Neural progenitor cell (in vitro differentiated cells): ENCODE data around the gene NT5DC3. TPM values are rescaled to one million over a fixed set of nuclear protein-coding genes. Genes with fewer than 3 reads are reported as not detected.

ENCODE experiments used
- DNase-seq: peaks from one replicate; pipeline ENCODE4 v3.0.0-alpha.2; 2016; ENCODE audit warnings: low spot score
- H2AFZ ChIP-seq: fragments of 200-600 bp; sonication (generic); replicated peaks from 2 replicates; pipeline ENCODE4 v1.6.1; 2016; ENCODE audit warnings: antibody characterized with exemption
- H3F3A ChIP-seq: fragments of 200-600 bp; sonication (generic); 2 replicates; pipeline ENCODE4 v1.6.1; 2016; ENCODE audit warnings: antibody characterized with exemption, low read depth
- H3K27ac ChIP-seq: fragments of 200-600 bp; sonication (generic); 2 replicates; pipeline ENCODE4 v1.5.1; 2016; ENCODE audit warnings: mild to moderate bottlenecking
- H3K27me3 ChIP-seq: fragments of 200-600 bp; sonication (generic); 2 replicates; pipeline ENCODE4 v1.6.1; 2016; ENCODE audit warnings: mild to moderate bottlenecking, moderate library complexity
- H3K36me3 ChIP-seq: fragments of 200-600 bp; sonication (generic); 2 replicates; pipeline ENCODE4 v1.5.1; 2016
- H3K4me1 ChIP-seq: fragments of 200-600 bp; sonication (generic); 2 replicates; pipeline ENCODE4 v1.6.1; 2016; ENCODE audit warnings: mixed run types
- H3K4me2 ChIP-seq: fragments of 200-600 bp; sonication (generic); 2 replicates; pipeline ENCODE4 v1.6.1; 2016
- H3K4me3 ChIP-seq: fragments of 200-600 bp; sonication (generic); 2 replicates; pipeline ENCODE4 v1.5.1; 2016
- H3K79me2 ChIP-seq: fragments of 200-600 bp; sonication (generic); 2 replicates; pipeline ENCODE4 v1.6.1; 2016; ENCODE audit warnings: low read depth
- H3K9ac ChIP-seq: fragments of 200-600 bp; sonication (generic); 2 replicates; pipeline ENCODE4 v1.6.1; 2016
- H3K9me3 ChIP-seq: fragments of 200-600 bp; sonication (generic); 2 replicates; pipeline ENCODE4 v1.5.1; 2016; ENCODE audit warnings: low read depth
- H4K20me1 ChIP-seq: fragments of 200-600 bp; sonication (generic); 2 replicates; pipeline ENCODE4 v1.6.1; 2016; ENCODE audit warnings: low read depth
- H3K27ac Mint-ChIP-seq: 3 replicates; pipeline ENCODE4 v1.8.0; 2021; ENCODE audit warnings: mixed read lengths
- H3K27me3 Mint-ChIP-seq: 2 replicates; pipeline ENCODE4 v1.8.0; 2022; ENCODE audit warnings: low read depth, mild to moderate bottlenecking, inconsistent platforms, moderate library complexity, mixed read lengths; ENCODE audit not compliant: insufficient read depth
- H3K36me3 Mint-ChIP-seq: 3 replicates; pipeline ENCODE4 v1.8.0; 2021; ENCODE audit warnings: mixed read lengths
- H3K4me1 Mint-ChIP-seq: 3 replicates; pipeline ENCODE4 v1.8.0; 2021; ENCODE audit warnings: mixed read lengths
- H3K4me3 Mint-ChIP-seq: 3 replicates; pipeline ENCODE4 v1.8.0; 2021; ENCODE audit warnings: mild to moderate bottlenecking, moderate library complexity, mixed read lengths
- H3K9me3 Mint-ChIP-seq: 3 replicates; pipeline ENCODE4 v1.8.0; 2020; ENCODE audit warnings: mixed read lengths
- CTCF ChIP-seq: fragments of 200-600 bp; sonication (generic); IDR thresholded peaks from 2 replicates; pipeline ENCODE4 v1.5.1; 2017; ENCODE audit warnings: antibody characterized with exemption, mild to moderate bottlenecking
- EZH2 ChIP-seq: fragments of 200-600 bp; sonication (generic); IDR thresholded peaks from 2 replicates; pipeline ENCODE4 v1.6.1; 2017; ENCODE audit warnings: antibody characterized with exemption, mild to moderate bottlenecking, moderate library complexity
- EZH2phosphoT487 ChIP-seq: fragments of 200-600 bp; sonication (generic); IDR thresholded peaks from 2 replicates; pipeline ENCODE4 v1.6.1; 2017; ENCODE audit warnings: antibody characterized with exemption
- total RNA-seq: library from RNA; depleted of rRNA; stranded (reverse); fragments of >200 nt; gene quantifications from 2 replicates; pipeline ENCODE4 v1.2.3, GENCODE V29; 2015; ENCODE audit warnings: low replicate concordance

NT5DC3 gene
- total RNA-seq, 1 donor from 2014 or later: 3.1 TPM

DNA sequence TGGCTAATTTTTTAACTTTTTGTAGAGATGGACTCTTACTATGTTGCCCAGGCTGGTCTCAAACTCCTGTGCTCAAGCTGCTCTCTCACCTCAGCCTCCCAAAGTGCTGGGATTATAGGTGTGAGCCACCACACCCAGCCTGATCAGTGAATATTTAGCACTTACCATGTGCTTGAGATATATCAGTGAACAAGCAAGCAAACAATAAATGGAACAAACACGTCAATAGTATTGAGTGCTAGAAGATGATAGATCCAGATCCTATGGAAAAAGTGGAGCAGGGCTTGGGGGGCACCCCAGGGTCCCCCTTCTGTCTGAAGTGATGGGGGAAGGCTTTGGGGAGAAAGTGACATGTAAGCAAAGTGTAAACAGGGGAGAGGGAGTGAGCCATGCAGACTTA lies 83.8 kb downstream of the NT5DC3 start:
- Histone ChIP-seq H3K4me2 (no peak overlapping the region), H3K9ac (no peak overlapping the region)

DNA sequence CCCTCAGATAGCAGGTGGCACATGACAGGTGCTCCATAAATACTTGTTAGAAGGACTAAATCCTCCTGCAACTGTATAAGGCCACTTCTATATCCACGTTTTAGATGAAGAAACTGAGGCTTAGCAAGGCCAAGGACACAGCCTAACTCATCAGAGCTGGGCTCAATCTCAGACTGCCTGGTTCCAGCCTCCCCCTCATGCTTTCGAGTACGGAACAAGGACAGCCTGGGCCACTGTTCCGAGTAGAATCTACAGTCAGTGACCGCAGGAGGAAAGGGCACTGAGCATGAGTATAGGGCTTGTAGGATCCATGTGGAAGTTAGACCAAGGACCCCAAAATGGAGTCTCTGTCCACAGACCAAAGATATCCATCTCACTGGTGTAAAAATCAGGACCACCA lies 84.6 kb downstream of the NT5DC3 start:
- Histone ChIP-seq H3K4me1 (no peaks in the 10 kb centered on the region), H2AFZ (no peak overlapping the region), H3K79me2 (no peaks in the 10 kb centered on the region), H3K4me2 (no peak overlapping the region), H3K27me3 (no peaks in the 10 kb centered on the region), H3K27ac (no peak overlapping the region), H4K20me1 (no peaks in the 10 kb centered on the region), H3K36me3 (no peaks in the 10 kb centered on the region), H3K4me3 (no peak overlapping the region), H3K9me3 (no peaks in the 10 kb centered on the region), H3K9ac (no peak overlapping the region), H3F3A (no peaks in the 10 kb centered on the region)
- H3K27me3 Mint-ChIP-seq: no peaks in the 10 kb centered on the region
- no peaks in the 10 kb centered on the region for H3K4me1 Mint-ChIP-seq
- H3K9me3 Mint-ChIP-seq: no peaks in the 10 kb centered on the region
- H3K27ac Mint-ChIP-seq: no peak overlapping the region
- no peak for DNase-seq
- TF ChIP-seq EZH2phosphoT487 (no peak), EZH2 (no peak), CTCF (no peak)
- H3K4me3 Mint-ChIP-seq: no peak overlapping the region
- no peaks in the 10 kb centered on the region for H3K36me3 Mint-ChIP-seq

More for the DNA sequence above, 83.8 kb downstream of the NT5DC3 start:
- H3K36me3 Mint-ChIP-seq: no peaks in the 10 kb centered on the region
- DNase-seq: no peak
- no peak overlapping the region for H3K27ac ChIP-seq
- no peaks in the 10 kb centered on the region for H3K36me3 ChIP-seq
- H3F3A ChIP-seq: no peaks in the 10 kb centered on the region
- no peaks in the 10 kb centered on the region for H3K27me3 ChIP-seq
- H2AFZ ChIP-seq: no peak overlapping the region
- TF ChIP-seq CTCF: no peak
- TF ChIP-seq EZH2: no peak
- no peak for TF ChIP-seq EZH2phosphoT487
- no peaks in the 10 kb centered on the region for H3K4me1 ChIP-seq
- no peak overlapping the region for H3K4me3 ChIP-seq
- H4K20me1 ChIP-seq: no peaks in the 10 kb centered on the region
- H3K9me3 Mint-ChIP-seq: no peaks in the 10 kb centered on the region
- H3K79me2 ChIP-seq: no peaks in the 10 kb centered on the region
- H3K4me1 Mint-ChIP-seq: no peaks in the 10 kb centered on the region
- no peak overlapping the region for H3K4me3 Mint-ChIP-seq
- H3K27ac Mint-ChIP-seq: no peak overlapping the region
- no peaks in the 10 kb centered on the region for H3K9me3 ChIP-seq
- H3K27me3 Mint-ChIP-seq: no peaks in the 10 kb centered on the region

GRCh38 chr12:103755425-103755824 lies 85.6 kb downstream of the NT5DC3 start:
- Histone ChIP-seq H4K20me1 (no peaks in the 10 kb centered on the region), H3K27ac (no peak overlapping the region), H3K27me3 (no peaks in the 10 kb centered on the region), H3F3A (no peaks in the 10 kb centered on the region), H3K4me1 (no peaks in the 10 kb centered on the region), H3K4me2 (no peak overlapping the region), H3K79me2 (no peaks in the 10 kb centered on the region), H3K4me3 (no peak overlapping the region), H2AFZ (no peak overlapping the region), H3K9ac (no peak overlapping the region), H3K9me3 (no peaks in the 10 kb centered on the region), H3K36me3 (no peaks in the 10 kb centered on the region)
- Mint-ChIP-seq H3K27ac (no peak overlapping the region), H3K36me3 (no peaks in the 10 kb centered on the region), H3K9me3 (no peaks in the 10 kb centered on the region), H3K4me1 (no peaks in the 10 kb centered on the region), H3K27me3 (no peaks in the 10 kb centered on the region), H3K4me3 (no peak overlapping the region)
- no peak for TF ChIP-seq CTCF
- no peak for TF ChIP-seq EZH2
- TF ChIP-seq EZH2phosphoT487: no peak
- no peak for DNase-seq
